Measurements from ENCODE around the gene FAM78B.

Gene FAM78B

GRCh38 chr1:166166698-166167571 is at the start of gene FAM78B:
FAM78B (minus strand) TSS chr1:166167001; CDS start chr1:166166248, 753 bp downstream.
- no peak for DNase-seq

- no peak for DNase-seq
These were observed 35.7 kb upstream of the FAM78B start for GRCh38 chr1:166202546-166202945.

- no peak for DNase-seq
These were observed 33.9 kb upstream of the FAM78B start for GRCh38 chr1:166200743-166201142.

GRCh38 chr1:166197597-166197996 is 30.8 kb upstream of the FAM78B start:
- DNase-seq = no peak

GRCh38 chr1:166197141-166197540 is 30.3 kb upstream of the FAM78B start:
- DNase-seq = no peak

- DNase-seq = no peak
These were observed 26.4 kb upstream of the FAM78B start for GRCh38 chr1:166193057-166193698.

- no peak for DNase-seq
These were observed 23.6 kb upstream of the FAM78B start for GRCh38 chr1:166190400-166190799.

GRCh38 chr1:166189126-166189525 is 22.3 kb upstream of the FAM78B start:
- DNase-seq = no peak

- DNase-seq = no peak
These were observed 18.7 kb upstream of the FAM78B start for GRCh38 chr1:166185526-166185925.

- DNase-seq = no peak
These were observed 18.1 kb upstream of the FAM78B start for GRCh38 chr1:166184897-166185296.

GRCh38 chr1:166184012-166184411 is 17.2 kb upstream of the FAM78B start:
- no peak for DNase-seq

GRCh38 chr1:166182281-166182680 is 15.5 kb upstream of the FAM78B start:
- DNase-seq = no peak

GRCh38 chr1:166176416-166176815 is 9.6 kb upstream of the FAM78B start:
- DNase-seq = no peak

GRCh38 chr1:166175032-166175431 is 8.2 kb upstream of the FAM78B start:
- DNase-seq = no peak

- DNase-seq = no peak
These were observed 7.3 kb upstream of the FAM78B start for GRCh38 chr1:166174108-166174507.

- DNase-seq = no peak
These were observed 5.3 kb upstream of the FAM78B start for GRCh38 chr1:166172106-166172505.

GRCh38 chr1:166170726-166171125 is 3.9 kb upstream of the FAM78B start:
- no peak for DNase-seq

- no peak for DNase-seq
These were observed 3.3 kb upstream of the FAM78B start for GRCh38 chr1:166170075-166170474.

- no peak for DNase-seq
These were observed 2.4 kb upstream of the FAM78B start for GRCh38 chr1:166169182-166169581.

- no peak for DNase-seq
These were observed 748 bp upstream of the FAM78B start for GRCh38 chr1:166167572-166167925.

- no peak for DNase-seq
These were observed 488 bp downstream of the FAM78B start for GRCh38 chr1:166166329-166166697.

GRCh38 chr1:166165661-166166328 is 1.0 kb downstream of the FAM78B start:
- no peak for DNase-seq

GRCh38 chr1:166164995-166165660 is 1.7 kb downstream of the FAM78B start:
- DNase-seq = no peak

GRCh38 chr1:166164646-166164994 is 2.2 kb downstream of the FAM78B start:
- no peak for DNase-seq

All from NK-92 treated with Interleukin-12 subunit alpha and Interleukin-12 subunit beta, amount 100 ng/mL, for 24 hours (cell line).